OCI-LY3 (cell line): ENCODE measurements around the gene NOC4L.

Source experiments
- CTCF ChIP-seq: fragments of 200-600, 300-600 bp; sonication (generic); IDR thresholded peaks from 2 replicates; pipeline ENCODE4 v1.5.1; 2014; ENCODE audit warnings: antibody characterized with exemption, low read length, low read depth
- EZH2phosphoT487 ChIP-seq: fragments of 200-600 bp; shearing (Covaris generic); IDR thresholded peaks from 2 replicates; pipeline ENCODE4 v1.6.1; 2018; ENCODE audit warnings: antibody characterized with exemption, mixed run types, low read depth

GRCh38 chr12:132189378-132190011 lies 45.2 kb downstream of the NOC4L start:
- no peak for TF ChIP-seq EZH2phosphoT487
- no peak for TF ChIP-seq CTCF
